Heart right ventricle (tissue), 16 donors: ENCODE data around the gene MBNL1. TPM values are rescaled to one million over a fixed set of nuclear protein-coding genes. Genes with fewer than 3 reads are reported as not detected.

Source experiments
- ATAC-seq, 8 donors: fragments of 200-7000 bp; cut with Tn5 transposase; one replicate each; pipeline ENCODE4 v1.9.1; 2020; ENCODE audit warnings: mild to moderate bottlenecking in 8 of 8, moderate library complexity in 8 of 8, moderate number of reproducible peaks in 1 of 8
- DNase-seq, 2 donors: peaks; one replicate each; pipeline ENCODE4 v3.0.0-alpha.2; 2020
- H3K27ac ChIP-seq, 10 donors: fragments of 200-600 bp; sonication (generic) in 2 of 10; one replicate each; pipeline versions ENCODE4 v1.5.0 to v1.8.0; 2020 to 2022; ENCODE audit warnings: mild to moderate bottlenecking in 3 of 10
- H3K27me3 ChIP-seq, 7 donors: fragments of 200-600 bp; one replicate each; pipeline ENCODE4 v1.8.0; 2021 to 2022; ENCODE audit warnings: mild to moderate bottlenecking in 2 of 7
- H3K36me3 ChIP-seq, 9 donors: fragments of 200-600 bp; sonication (generic) in 1 of 9; one replicate each; pipeline versions ENCODE4 v1.5.0 to v1.8.0; 2020 to 2022; ENCODE audit warnings: mild to moderate bottlenecking in 2 of 9
- H3K4me1 ChIP-seq, 9 donors: fragments of 200-600 bp; sonication (generic) in 1 of 9; one replicate each; pipeline versions ENCODE4 v1.5.0 to v1.8.0; 2020 to 2022; ENCODE audit warnings: mild to moderate bottlenecking in 4 of 9
- H3K4me3 ChIP-seq, 10 donors: fragments of 200-600 bp; sonication (generic) in 2 of 10; one replicate each; pipeline versions ENCODE4 v1.5.0 to v1.8.0; 2020 to 2022; ENCODE audit warnings: mild to moderate bottlenecking in 7 of 10, moderate library complexity in 2 of 10
- H3K9me3 ChIP-seq, 11 donors: fragments of 200-600 bp in 10 of 11; sonication (generic) in 2 of 11; one replicate each; pipeline versions ENCODE4 v1.5.0 to v1.8.0; 2013 to 2022; ENCODE audit warnings: mild to moderate bottlenecking in 2 of 11, control low read depth in 1 of 11, moderate library complexity in 1 of 11
- CTCF ChIP-seq, 9 donors: fragments of 200-600 bp; sonication (generic) in 2 of 9; IDR thresholded peaks; one replicate each; pipeline versions ENCODE4 v1.5.0 to v1.8.0; 2021 to 2022; ENCODE audit warnings: antibody characterized with exemption in 9 of 9, mild to moderate bottlenecking in 5 of 9, moderate library complexity in 1 of 9
- WGBS, 2 donors: extraction: QIAGEN DNeasy Blood & Tissue Kit; methylation state at CpG; one replicate each; pipeline ENCODE4 v1.1.7; 2013; ENCODE audit warnings: inconsistent platforms in 1 of 2; 5-methylcytosine and 5-hydroxymethylcytosine counted together
- intact Hi-C, 10 donors: fragments of 100-400 bp; cut with DNase I; formaldehyde crosslinking; loops; one replicate each; pipeline versions ENCODE4 v1.11.1 to v1.14.2; 2022
- polyA plus RNA-seq, 2 donors: library from polyadenylated mRNA; stranded (reverse); fragments of 200-250 nt; gene quantifications; one replicate each; pipeline ENCODE4 v1.2.3, GENCODE V29; 2013
- total RNA-seq, 10 donors: library from RNA; stranded (reverse); fragmentation: NEBNext Ultra II Directional in 3 of 10; extraction: Animal tissue kit (Norgen Biotek cat#: 25700) in 3 of 10; gene quantifications; one replicate each; pipeline versions ENCODE4 v1.2.1 to v1.2.4, GENCODE V29; 2021 to 2023
- donor health status: Arrhythmogenic right ventricular cardiomyopathy.
- donor health status: ischemic (EF 13 %, LVEDD 7.1; RV severe dilation, severe dysfunction).
- donor health status: healthy with polysubstance abuse.
- donor health status: DM: no; HTN: yes; CAD: no.
- donor health status: DM: no; HTN: no; CAD: no.
- donor health status: ischemic (EF 25% LVEDD 6.9; RV normal size, moderate dysfunction).
- donor health status: ischemic (EF 25% LVEDD 5.7; RV mildly dilated, moderate dysfunction).
- donor health status: healthy.
- donor health status: DM: yes; HTN: yes; CAD: no.
- donor health status: Ischemic cardiomyopathy.
- donor health status: ischemic (EF 35%, LVEDD 5.7; RV mildly dilated, moderate dysfunction).
- donor health status: nonischemic (EF 11% LVEDD 7.7; RV severe dilation, severe dysfunction).
- donor health status: DM: yes; HTN: yes; CAD: no.
- donor health status: PGD.
- donor health status: ischemic (EF 29% LVEDD 5.4; RV normal size, mild dysfunction).
- donor health status: nonischemic (EF 23%, LVEDD 6.1; RV moderate dilation, normal function).

The MBNL1 gene
- total and polyA plus RNA-seq, 12 donors = 33.1 to 236 (median 189) TPM

DNA sequence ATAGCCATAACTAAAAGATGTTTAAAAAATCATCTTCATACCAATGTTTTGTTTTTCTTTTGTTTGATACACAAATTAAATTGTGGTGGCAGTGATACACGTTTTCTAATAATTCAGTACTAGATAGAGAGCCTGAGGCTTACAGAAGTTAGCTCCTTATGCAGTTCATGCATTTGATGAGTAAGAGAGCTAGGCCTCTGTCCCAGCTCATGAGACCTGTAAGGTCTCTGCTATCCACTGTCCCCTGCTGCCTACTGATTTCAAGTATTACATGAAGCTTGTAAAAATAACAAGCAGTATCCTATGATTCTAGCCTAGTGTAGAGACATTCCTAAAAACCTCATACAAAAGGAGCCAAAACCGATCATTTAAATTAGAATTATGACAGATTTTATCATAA, 144.5 kb downstream of the MBNL1 start:
- WGBS, 2 donors = 80 to 83% methylated on average over 2 of the region's 2 CpGs
- no peaks in the 10 kb centered on the region for H3K9me3 ChIP-seq
- no peak for TF ChIP-seq CTCF (IDR thresholded peaks at IDR 0.05)
- H3K27ac ChIP-seq = peak overlapping the region in 4 of 10 donors; percentile 0 to 27 (median 13)
- no peaks in the 10 kb centered on the region for H3K27me3 ChIP-seq
- intact Hi-C loops = no loop called here
- DNase-seq (no peak), ATAC-seq (peak in 7 of 8 donors; percentile 36 to 75 (median 58))
- peaks cover 0 to 76% (median 48%) of the 10 kb centered on the region in 9 donors for H3K4me1 ChIP-seq
- H3K4me3 ChIP-seq = no peak overlapping the region
- H3K36me3 ChIP-seq = peaks cover 0 to 39% (median 7%) of the 10 kb centered on the region in 9 donors

DNA sequence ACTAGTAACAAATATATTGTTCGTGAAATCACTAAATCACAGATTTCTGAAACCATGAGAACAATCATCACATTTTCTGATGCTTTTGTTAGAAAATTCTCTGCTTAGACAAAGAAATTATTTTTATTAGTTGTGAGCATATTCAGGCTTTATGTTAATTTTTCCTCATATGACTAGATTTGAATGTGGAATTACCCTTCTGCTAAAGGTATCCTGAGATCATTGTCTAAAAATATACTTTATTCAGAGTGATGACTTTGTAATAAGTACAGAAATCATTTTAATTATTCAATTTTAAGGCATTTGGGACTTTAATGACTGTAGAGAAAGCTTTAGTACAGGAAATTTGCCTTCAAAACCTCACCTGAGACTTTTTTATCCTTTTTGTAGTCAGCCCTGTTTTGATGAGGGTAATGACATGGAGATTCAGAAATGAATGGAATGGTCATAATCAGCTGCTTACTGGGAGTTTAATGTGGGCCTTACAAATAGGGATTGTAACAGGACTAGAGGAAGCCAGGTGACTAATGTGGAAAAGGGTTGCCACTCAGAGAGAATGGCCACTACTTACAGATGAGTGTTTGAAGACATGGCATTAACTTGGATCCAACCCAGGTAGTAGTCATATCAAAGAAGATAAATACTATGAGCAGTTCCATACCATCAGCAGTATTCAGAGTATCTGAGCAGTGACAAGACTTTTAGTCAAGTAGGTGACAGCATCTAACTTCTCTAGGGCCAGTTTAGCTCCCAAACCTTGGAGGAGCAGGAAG, 148.3 kb downstream of the MBNL1 start:
- peak in 7 of 8 donors; percentile 29 to 81 (median 49) for ATAC-seq
- 96 to 99% methylated on average over 1 of the region's 1 CpG for WGBS, 2 donors
- peaks cover 0 to 48% (median 28%) of the 10 kb centered on the region in 9 donors for H3K4me1 ChIP-seq

DNA sequence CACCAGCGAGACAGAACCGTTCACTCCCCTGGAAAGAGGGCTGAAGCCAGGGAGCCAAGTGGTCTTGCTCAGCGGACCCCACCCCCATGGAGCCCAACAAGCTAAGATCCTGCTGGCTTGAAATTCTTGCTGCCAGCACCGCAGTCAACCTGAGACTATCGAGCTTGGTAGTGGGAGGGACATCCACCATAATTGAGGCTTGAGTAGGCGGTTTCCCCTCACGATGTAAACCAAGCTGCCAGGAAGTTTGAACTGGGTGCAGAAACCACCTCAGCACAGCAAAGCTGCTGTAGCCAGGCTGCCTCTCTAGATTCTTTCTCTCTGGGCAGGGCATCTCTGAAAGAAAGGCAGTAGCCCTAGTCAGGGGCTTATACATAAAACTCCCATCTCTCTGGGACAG, 151.0 kb downstream of the MBNL1 start:
- Histone ChIP-seq H3K27ac (no peak overlapping the region), H3K4me3 (no peak overlapping the region), H3K27me3 (no peaks in the 10 kb centered on the region), H3K4me1 (peaks cover 0 to 24% (median 6%) of the 10 kb centered on the region in 9 donors), H3K36me3 (peaks cover 0 to 73% (median 31%) of the 10 kb centered on the region in 9 donors), H3K9me3 (no peaks in the 10 kb centered on the region)
- 98% methylated on average over 7 of the region's 7 CpGs for WGBS, 2 donors
- TF ChIP-seq CTCF (IDR thresholded peaks at IDR 0.05) = no peak
- intact Hi-C loops = no loop called here
- no peak for DNase-seq
- ATAC-seq = no peak

More for the DNA sequence above, 148.3 kb downstream of the MBNL1 start:
- Histone ChIP-seq H3K36me3 (peaks cover 0 to 77% (median 31%) of the 10 kb centered on the region in 9 donors), H3K9me3 (no peaks in the 10 kb centered on the region), H3K27ac (peak overlapping the region in 5 of 10 donors; percentile 6 to 45 (median 20)), H3K27me3 (no peaks in the 10 kb centered on the region), H3K4me3 (no peak overlapping the region)
- TF ChIP-seq CTCF (IDR thresholded peaks at IDR 0.05) = no peak
- intact Hi-C loops = no loop called here
- no peak for DNase-seq

DNA sequence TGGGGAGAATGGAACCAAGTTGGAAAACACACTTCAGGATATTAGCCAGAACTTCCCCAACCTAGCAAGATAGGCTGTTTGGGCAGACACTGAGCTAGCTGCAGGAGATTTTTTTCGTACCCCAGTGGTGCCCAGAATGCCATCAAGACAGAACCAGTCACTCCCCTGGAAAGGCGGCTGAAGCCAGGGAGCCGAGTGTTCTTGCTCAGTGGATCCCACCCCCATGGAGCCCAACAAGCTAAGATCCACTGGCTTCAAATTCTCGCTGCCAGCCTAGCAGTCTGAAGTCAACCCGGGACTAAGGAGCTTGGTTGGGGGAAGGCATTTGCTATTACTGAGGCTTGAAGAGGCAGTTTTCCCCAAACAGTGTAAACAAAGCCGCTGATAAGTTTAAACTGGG, 152.4 kb downstream of the MBNL1 start:
- TF ChIP-seq CTCF (IDR thresholded peaks at IDR 0.05) = no peak
- H3K27ac ChIP-seq = no peak overlapping the region
- 99% methylated on average over 6 of the region's 6 CpGs for WGBS, 2 donors
- no peaks in the 10 kb centered on the region for H3K27me3 ChIP-seq
- H3K36me3 ChIP-seq = peaks cover 0 to 59% (median 27%) of the 10 kb centered on the region in 9 donors
- H3K4me1 ChIP-seq = peaks cover 0 to 14% (median 6%) of the 10 kb centered on the region in 9 donors
- intact Hi-C loops = no loop called here
- ATAC-seq (no peak), DNase-seq (no peak)
- H3K4me3 ChIP-seq = no peak overlapping the region
- H3K9me3 ChIP-seq = no peaks in the 10 kb centered on the region
